Lower leg skin (tissue), 3 donors: Measurements from ENCODE around the gene ZNF79.

Experiments used
- POLR2A ChIP-seq, 2 donors: fragments of 450-650 bp; IDR thresholded peaks; one replicate each; pipeline ENCODE4 v1.6.1; 2016 to 2017; ENCODE audit warnings: antibody characterized with exemption in 2 of 2, mild to moderate bottlenecking in 1 of 2, moderate library complexity in 1 of 2
- TF ChIP-seq, protein P1 (sequence below), 3 donors: fragments of 450-650 bp; IDR thresholded peaks; one replicate each; pipeline ENCODE4 v1.5.1; 2016; ENCODE audit warnings: antibody characterized with exemption in 3 of 3, mild to moderate bottlenecking in 3 of 3, moderate library complexity in 2 of 3

DNA sequence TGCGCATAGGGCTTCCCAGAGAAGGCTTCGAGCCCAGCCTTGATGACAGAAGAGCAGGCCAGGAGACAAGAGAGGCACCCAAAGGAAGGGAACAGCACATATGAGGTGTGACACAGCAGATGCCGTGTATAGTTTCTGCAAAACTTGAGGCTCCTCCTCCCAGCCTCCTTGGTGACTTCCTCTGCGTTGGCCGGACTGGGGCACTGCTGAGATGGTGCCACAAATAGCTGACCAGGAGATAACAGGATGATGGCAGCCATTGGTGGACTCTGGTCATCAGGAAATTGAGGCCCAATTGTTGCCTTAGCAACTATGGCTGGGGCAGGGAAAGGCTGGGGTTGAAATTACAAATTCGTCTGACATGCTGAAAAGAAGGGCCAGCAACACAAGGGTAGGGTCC lies 4.8 kb upstream of the ZNF79 start:
- TF ChIP-seq, protein P1, sequence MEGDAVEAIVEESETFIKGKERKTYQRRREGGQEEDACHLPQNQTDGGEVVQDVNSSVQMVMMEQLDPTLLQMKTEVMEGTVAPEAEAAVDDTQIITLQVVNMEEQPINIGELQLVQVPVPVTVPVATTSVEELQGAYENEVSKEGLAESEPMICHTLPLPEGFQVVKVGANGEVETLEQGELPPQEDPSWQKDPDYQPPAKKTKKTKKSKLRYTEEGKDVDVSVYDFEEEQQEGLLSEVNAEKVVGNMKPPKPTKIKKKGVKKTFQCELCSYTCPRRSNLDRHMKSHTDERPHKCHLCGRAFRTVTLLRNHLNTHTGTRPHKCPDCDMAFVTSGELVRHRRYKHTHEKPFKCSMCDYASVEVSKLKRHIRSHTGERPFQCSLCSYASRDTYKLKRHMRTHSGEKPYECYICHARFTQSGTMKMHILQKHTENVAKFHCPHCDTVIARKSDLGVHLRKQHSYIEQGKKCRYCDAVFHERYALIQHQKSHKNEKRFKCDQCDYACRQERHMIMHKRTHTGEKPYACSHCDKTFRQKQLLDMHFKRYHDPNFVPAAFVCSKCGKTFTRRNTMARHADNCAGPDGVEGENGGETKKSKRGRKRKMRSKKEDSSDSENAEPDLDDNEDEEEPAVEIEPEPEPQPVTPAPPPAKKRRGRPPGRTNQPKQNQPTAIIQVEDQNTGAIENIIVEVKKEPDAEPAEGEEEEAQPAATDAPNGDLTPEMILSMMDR (IDR thresholded peaks at IDR 0.05): no peak
- no peak for TF ChIP-seq POLR2A (IDR thresholded peaks at IDR 0.05)
